Measurements from ENCODE around the gene DIP2B. TPM values are rescaled to one million over a fixed set of nuclear protein-coding genes. Genes with fewer than 3 reads are reported as not detected.

Gene DIP2B
- polyA plus RNA-seq, 3 donors = 3.5 to 12.3 (median 6.5) TPM

DNA sequence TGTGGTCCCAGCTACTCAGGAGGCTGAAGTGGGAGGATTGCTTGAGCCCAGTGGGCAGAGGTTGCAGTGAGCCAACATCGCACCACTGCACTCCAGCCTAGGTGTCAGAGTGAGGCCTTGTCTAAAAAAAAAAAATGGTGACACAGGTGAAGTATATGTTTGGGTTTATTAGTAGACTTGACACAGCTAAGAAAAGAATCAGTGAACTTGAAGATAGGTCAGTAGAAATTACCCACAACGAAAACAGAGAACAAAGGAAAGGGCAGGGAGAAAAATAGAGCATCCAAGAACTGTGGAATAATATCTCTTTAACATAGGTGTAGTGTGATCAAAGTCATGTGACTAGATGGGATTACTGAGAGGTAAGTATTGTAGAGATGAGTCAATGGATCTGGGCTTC is 282.8 kb downstream of the DIP2B start:
- Histone ChIP-seq H3K36me3 (replicated peaks in 1 of 2; ENCODE audit: control insufficient read depth in 1 of 2, insufficient read depth in 2 of 2, low read length in 2 of 2) (peaks cover 18 to 52% of the 10 kb centered on the region in 2 donors), H3K4me3 (replicated peaks in 1 of 3; ENCODE audit: low read depth in 2 of 3, low read length in 3 of 3) (no peak overlapping the region), H3K4me2 (replicated peaks; ENCODE audit: extremely low read depth, low read length, poor library complexity, severe bottlenecking) (no peak overlapping the region), H2AFZ (ENCODE audit: insufficient read depth, low read depth, low read length, poor library complexity, severe bottlenecking) (no peak overlapping the region), H3K27ac (ENCODE audit: low read depth in 1 of 2, low read length in 2 of 2) (no peak overlapping the region), H4K20me1 (ENCODE audit: insufficient read depth, low read length) (peaks cover 39% of the 10 kb centered on the region), H3K4me1 (ENCODE audit: control insufficient read depth in 1 of 2, insufficient read depth in 2 of 2, low read length in 2 of 2) (no peaks in the 10 kb centered on the region), H3K9me3 (replicated peaks in 1 of 2; ENCODE audit: control insufficient read depth in 1 of 2, insufficient read depth in 1 of 2, low read length in 2 of 2) (no peaks in the 10 kb centered on the region), H3K27me3 (ENCODE audit: control insufficient read depth in 2 of 2, insufficient read depth in 2 of 2, low read length in 2 of 2) (no peaks in the 10 kb centered on the region), H3K79me2 (ENCODE audit: insufficient read depth, low read length) (peaks cover 49% of the 10 kb centered on the region), H3K9ac (ENCODE audit: insufficient read depth, low read length, poor library complexity, severe bottlenecking) (no peak overlapping the region)
- Mint-ChIP-seq H3K36me3 (peaks cover 41 to 63% of the 10 kb centered on the region in 2 donors), H3K27ac (no peak overlapping the region), H3K27me3 (ENCODE audit: low read depth in 3 of 3) (no peaks in the 10 kb centered on the region), H3K4me1 (peaks cover 18% of the 10 kb centered on the region), H3K4me3 (no peak overlapping the region), H3K9me3 (peaks cover 0 to 6% (median 3%) of the 10 kb centered on the region in 7 donors)
- DNase-seq = no peak
- intact Hi-C loops (cut with micrococcal nuclease) = no loop called here
- TF ChIP-seq, protein P1, sequence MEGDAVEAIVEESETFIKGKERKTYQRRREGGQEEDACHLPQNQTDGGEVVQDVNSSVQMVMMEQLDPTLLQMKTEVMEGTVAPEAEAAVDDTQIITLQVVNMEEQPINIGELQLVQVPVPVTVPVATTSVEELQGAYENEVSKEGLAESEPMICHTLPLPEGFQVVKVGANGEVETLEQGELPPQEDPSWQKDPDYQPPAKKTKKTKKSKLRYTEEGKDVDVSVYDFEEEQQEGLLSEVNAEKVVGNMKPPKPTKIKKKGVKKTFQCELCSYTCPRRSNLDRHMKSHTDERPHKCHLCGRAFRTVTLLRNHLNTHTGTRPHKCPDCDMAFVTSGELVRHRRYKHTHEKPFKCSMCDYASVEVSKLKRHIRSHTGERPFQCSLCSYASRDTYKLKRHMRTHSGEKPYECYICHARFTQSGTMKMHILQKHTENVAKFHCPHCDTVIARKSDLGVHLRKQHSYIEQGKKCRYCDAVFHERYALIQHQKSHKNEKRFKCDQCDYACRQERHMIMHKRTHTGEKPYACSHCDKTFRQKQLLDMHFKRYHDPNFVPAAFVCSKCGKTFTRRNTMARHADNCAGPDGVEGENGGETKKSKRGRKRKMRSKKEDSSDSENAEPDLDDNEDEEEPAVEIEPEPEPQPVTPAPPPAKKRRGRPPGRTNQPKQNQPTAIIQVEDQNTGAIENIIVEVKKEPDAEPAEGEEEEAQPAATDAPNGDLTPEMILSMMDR (IDR thresholded peaks at IDR 0.05) = no peak
- 83% methylated on average over 1 of the region's 2 CpGs for WGBS (ENCODE audit: insufficient coverage)

DNA sequence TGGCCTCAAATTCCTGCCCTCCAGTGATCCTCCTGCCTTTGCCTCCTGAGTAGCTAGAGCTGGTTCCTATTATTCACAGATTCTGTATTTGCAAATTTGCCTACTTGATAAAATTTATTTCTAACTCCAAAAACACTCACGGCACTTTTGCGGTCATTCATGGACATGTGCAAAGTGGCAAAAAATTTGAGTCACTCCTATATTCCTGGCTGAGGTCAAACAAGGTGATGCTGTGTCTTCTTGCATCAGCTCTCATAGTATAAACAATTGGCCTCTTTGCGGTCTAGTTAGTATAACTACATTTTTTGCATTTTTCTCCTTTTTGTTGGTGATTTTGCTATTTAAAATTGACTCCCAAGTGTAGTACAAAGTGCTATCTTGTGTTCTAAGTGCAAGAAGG is 283.8 kb downstream of the DIP2B start:
- H3K4me1 Mint-ChIP-seq = peaks cover 18% of the 10 kb centered on the region
- H3K79me2 ChIP-seq (ENCODE audit: insufficient read depth, low read length) = peaks cover 53% of the 10 kb centered on the region

More for the DNA sequence above, 283.8 kb downstream of the DIP2B start:
- Mint-ChIP-seq H3K27me3 (ENCODE audit: low read depth in 3 of 3) (no peaks in the 10 kb centered on the region), H3K9me3 (peaks cover 0 to 6% (median 3%) of the 10 kb centered on the region in 7 donors), H3K27ac (no peak overlapping the region), H3K36me3 (peaks cover 41 to 57% of the 10 kb centered on the region in 2 donors), H3K4me3 (no peak overlapping the region)
- H3K4me1 ChIP-seq (ENCODE audit: control insufficient read depth in 1 of 2, insufficient read depth in 2 of 2, low read length in 2 of 2) = no peaks in the 10 kb centered on the region
- DNase-seq = no peak
- 100% methylated on average over 2 of the region's 3 CpGs for WGBS (ENCODE audit: insufficient coverage)
- H3K9me3 ChIP-seq (replicated peaks in 1 of 2; ENCODE audit: control insufficient read depth in 1 of 2, insufficient read depth in 1 of 2, low read length in 2 of 2) = no peaks in the 10 kb centered on the region
- intact Hi-C loops (cut with micrococcal nuclease) = no loop called here
- TF ChIP-seq, protein P1 (IDR thresholded peaks at IDR 0.05) = no peak
- H3K4me2 ChIP-seq (replicated peaks; ENCODE audit: extremely low read depth, low read length, poor library complexity, severe bottlenecking) = no peak overlapping the region
- no peaks in the 10 kb centered on the region for H3K27me3 ChIP-seq (ENCODE audit: control insufficient read depth in 2 of 2, insufficient read depth in 2 of 2, low read length in 2 of 2)
- peaks cover 15 to 44% of the 10 kb centered on the region in 2 donors for H3K36me3 ChIP-seq (replicated peaks in 1 of 2; ENCODE audit: control insufficient read depth in 1 of 2, insufficient read depth in 2 of 2, low read length in 2 of 2)
- H3K9ac ChIP-seq (ENCODE audit: insufficient read depth, low read length, poor library complexity, severe bottlenecking) = no peak overlapping the region
- no peak overlapping the region for H3K4me3 ChIP-seq (replicated peaks in 1 of 3; ENCODE audit: low read depth in 2 of 3, low read length in 3 of 3)
- H3K27ac ChIP-seq (ENCODE audit: low read depth in 1 of 2, low read length in 2 of 2) = no peak overlapping the region
- no peak overlapping the region for H2AFZ ChIP-seq (ENCODE audit: insufficient read depth, low read depth, low read length, poor library complexity, severe bottlenecking)
- H4K20me1 ChIP-seq (ENCODE audit: insufficient read depth, low read length) = peaks cover 39% of the 10 kb centered on the region

All from CD14-positive monocyte (primary cell).